ENCODE results near the gene POMZP3.
"Not testable (repeated sequence)": the region's sequence is repeated elsewhere in the genome, so short reads cannot be mapped to it uniquely, and the experiment has no call there.

DNA sequence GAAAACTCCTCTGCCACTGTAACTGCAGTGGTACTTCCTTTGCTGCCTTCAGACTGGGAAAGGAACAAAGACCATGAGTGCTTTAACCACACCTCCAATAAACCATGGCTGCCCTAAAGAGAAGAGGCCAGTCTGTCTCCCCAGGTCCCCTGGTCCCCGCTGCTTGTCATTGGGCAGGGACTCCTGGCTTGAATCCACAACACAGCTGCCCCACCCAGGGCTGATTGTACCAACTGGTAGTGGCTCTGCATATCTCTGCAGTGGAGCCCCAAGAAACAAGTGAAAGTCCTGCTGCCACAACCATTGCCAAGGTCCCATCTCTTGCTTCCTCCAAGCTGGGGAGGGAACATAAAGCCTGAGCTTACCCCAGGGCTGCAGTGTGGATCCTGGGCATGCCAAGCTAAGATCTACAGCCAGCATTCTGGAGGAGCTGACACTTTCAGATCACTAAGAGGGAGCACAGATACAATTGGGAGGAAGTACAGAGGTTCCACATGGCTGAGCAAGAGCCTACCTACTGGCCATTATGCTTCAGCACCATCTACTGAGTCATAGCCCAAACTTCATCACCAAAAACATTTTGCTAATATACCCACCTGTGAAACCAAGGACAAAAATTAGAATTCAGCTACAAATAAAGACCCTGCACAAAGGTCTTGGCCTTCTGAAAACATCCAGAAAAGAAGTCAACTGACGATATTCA lies 35.3 kb downstream of the POMZP3 start:
- TF ChIP-seq, protein P1, sequence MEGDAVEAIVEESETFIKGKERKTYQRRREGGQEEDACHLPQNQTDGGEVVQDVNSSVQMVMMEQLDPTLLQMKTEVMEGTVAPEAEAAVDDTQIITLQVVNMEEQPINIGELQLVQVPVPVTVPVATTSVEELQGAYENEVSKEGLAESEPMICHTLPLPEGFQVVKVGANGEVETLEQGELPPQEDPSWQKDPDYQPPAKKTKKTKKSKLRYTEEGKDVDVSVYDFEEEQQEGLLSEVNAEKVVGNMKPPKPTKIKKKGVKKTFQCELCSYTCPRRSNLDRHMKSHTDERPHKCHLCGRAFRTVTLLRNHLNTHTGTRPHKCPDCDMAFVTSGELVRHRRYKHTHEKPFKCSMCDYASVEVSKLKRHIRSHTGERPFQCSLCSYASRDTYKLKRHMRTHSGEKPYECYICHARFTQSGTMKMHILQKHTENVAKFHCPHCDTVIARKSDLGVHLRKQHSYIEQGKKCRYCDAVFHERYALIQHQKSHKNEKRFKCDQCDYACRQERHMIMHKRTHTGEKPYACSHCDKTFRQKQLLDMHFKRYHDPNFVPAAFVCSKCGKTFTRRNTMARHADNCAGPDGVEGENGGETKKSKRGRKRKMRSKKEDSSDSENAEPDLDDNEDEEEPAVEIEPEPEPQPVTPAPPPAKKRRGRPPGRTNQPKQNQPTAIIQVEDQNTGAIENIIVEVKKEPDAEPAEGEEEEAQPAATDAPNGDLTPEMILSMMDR (IDR thresholded peaks at IDR 0.05): not testable (repeated sequence)
- not testable (repeated sequence) for TF ChIP-seq PHF8 (IDR thresholded peaks at IDR 0.05; ENCODE audit: borderline replicate concordance, low read depth); ZSCAN20 (CRISPR knock-in tag; IDR thresholded peaks at IDR 0.05); SMC3 (IDR thresholded peaks at IDR 0.05); POLR2A (IDR thresholded peaks at IDR 0.05; ENCODE audit: low read length); GATA3 (IDR thresholded peaks at IDR 0.05; ENCODE audit: borderline replicate concordance); CEBPB (IDR thresholded peaks at IDR 0.05); POLR2AphosphoS2 (conservative IDR thresholded peaks at IDR 0.05; ENCODE audit: low read length); FOSL2 (IDR thresholded peaks at IDR 0.05); FOSL2 (CRISPR knock-in tag; IDR thresholded peaks at IDR 0.05); RAD21 (conservative IDR thresholded peaks at IDR 0.05 in 1 of 2, IDR thresholded peaks at IDR 0.05 in 1 of 2); EP300 (IDR thresholded peaks at IDR 0.05)
- TF ChIP-seq, protein P2, sequence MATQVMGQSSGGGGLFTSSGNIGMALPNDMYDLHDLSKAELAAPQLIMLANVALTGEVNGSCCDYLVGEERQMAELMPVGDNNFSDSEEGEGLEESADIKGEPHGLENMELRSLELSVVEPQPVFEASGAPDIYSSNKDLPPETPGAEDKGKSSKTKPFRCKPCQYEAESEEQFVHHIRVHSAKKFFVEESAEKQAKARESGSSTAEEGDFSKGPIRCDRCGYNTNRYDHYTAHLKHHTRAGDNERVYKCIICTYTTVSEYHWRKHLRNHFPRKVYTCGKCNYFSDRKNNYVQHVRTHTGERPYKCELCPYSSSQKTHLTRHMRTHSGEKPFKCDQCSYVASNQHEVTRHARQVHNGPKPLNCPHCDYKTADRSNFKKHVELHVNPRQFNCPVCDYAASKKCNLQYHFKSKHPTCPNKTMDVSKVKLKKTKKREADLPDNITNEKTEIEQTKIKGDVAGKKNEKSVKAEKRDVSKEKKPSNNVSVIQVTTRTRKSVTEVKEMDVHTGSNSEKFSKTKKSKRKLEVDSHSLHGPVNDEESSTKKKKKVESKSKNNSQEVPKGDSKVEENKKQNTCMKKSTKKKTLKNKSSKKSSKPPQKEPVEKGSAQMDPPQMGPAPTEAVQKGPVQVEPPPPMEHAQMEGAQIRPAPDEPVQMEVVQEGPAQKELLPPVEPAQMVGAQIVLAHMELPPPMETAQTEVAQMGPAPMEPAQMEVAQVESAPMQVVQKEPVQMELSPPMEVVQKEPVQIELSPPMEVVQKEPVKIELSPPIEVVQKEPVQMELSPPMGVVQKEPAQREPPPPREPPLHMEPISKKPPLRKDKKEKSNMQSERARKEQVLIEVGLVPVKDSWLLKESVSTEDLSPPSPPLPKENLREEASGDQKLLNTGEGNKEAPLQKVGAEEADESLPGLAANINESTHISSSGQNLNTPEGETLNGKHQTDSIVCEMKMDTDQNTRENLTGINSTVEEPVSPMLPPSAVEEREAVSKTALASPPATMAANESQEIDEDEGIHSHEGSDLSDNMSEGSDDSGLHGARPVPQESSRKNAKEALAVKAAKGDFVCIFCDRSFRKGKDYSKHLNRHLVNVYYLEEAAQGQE (IDR thresholded peaks at IDR 0.05): not testable (repeated sequence)
- TF ChIP-seq, protein P3, sequence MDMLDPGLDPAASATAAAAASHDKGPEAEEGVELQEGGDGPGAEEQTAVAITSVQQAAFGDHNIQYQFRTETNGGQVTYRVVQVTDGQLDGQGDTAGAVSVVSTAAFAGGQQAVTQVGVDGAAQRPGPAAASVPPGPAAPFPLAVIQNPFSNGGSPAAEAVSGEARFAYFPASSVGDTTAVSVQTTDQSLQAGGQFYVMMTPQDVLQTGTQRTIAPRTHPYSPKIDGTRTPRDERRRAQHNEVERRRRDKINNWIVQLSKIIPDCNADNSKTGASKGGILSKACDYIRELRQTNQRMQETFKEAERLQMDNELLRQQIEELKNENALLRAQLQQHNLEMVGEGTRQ (IDR thresholded peaks at IDR 0.05): not testable (repeated sequence)
